PC-3 (cell line): Measurements from ENCODE around the gene RRP9. TPM values are rescaled to one million over a fixed set of nuclear protein-coding genes. Genes with fewer than 3 reads are reported as not detected.

Source experiments
- ATAC-seq: fragments of 200-7000 bp; cut with Tn5 transposase; 2 replicates; pipeline ENCODE4 v1.9.1; 2020; ENCODE audit warnings: mild to moderate bottlenecking, moderate library complexity
- BruUV-seq: library from RNA; stranded (reverse); fragments of 400-500 nt; replicated peaks from 2 replicates; lab custom pipeline; 2021; lab: Mats Ljungman, UMichigan
- CTCF ChIA-PET: fragments of 300-600 bp; sonication (Branson Sonifier 250); formaldehyde crosslinking; loops from one replicate; lab custom pipeline; 2022; ENCODE audit warnings: antibody characterized with exemption; lab: Charles Lee
- POLR2A ChIA-PET: fragments of 300-600 bp; sonication (Branson Sonifier 250); formaldehyde crosslinking; loops from one replicate; lab custom pipeline; 2022; ENCODE audit warnings: antibody characterized with exemption; ENCODE audit not compliant: unreplicated experiment; lab: Charles Lee
- DNase-seq: peaks from one replicate; pipeline ENCODE4 v3.0.0-alpha.2; 2015
- H2AFZ ChIP-seq: fragments of 300-600 bp; sonication (generic); 2 replicates; pipeline ENCODE4 v1.6.0; 2016; ENCODE audit warnings: antibody characterized with exemption, low read length
- H3F3A ChIP-seq: fragments of 300-600 bp; sonication (generic); one replicate; pipeline ENCODE4 v1.6.0; 2017; ENCODE audit warnings: antibody characterized with exemption, low read length, control low read depth, mild to moderate bottlenecking; ENCODE audit not compliant: unreplicated experiment
- H3K27ac ChIP-seq: fragments of 300-600 bp; sonication (generic); 2 replicates; pipeline ENCODE4 v1.5.1; 2016; ENCODE audit warnings: mild to moderate bottlenecking, low read length
- H3K27me3 ChIP-seq: fragments of 300-600 bp; sonication (generic); 2 replicates; pipeline ENCODE4 v1.6.1; 2016; ENCODE audit warnings: low read length, mixed read lengths
- H3K36me3 ChIP-seq: fragments of 300-600 bp; sonication (generic); 2 replicates; pipeline ENCODE4 v1.6.1; 2016; ENCODE audit warnings: low read depth, mixed run types, low read length, mixed read lengths
- H3K4me1 ChIP-seq: fragments of 300-600 bp; sonication (generic); 2 replicates; pipeline ENCODE4 v1.5.1; 2016; ENCODE audit warnings: low read length; ENCODE audit not compliant: insufficient read depth
- H3K4me2 ChIP-seq: fragments of 300-600 bp; sonication (generic); 2 replicates; pipeline ENCODE4 v1.6.0; 2016; ENCODE audit warnings: low read length
- H3K4me3 ChIP-seq: fragments of 300-600 bp; sonication (generic); 2 replicates; pipeline ENCODE4 v1.5.1; 2016; ENCODE audit warnings: mild to moderate bottlenecking, low read length, mixed read lengths
- H3K79me2 ChIP-seq: fragments of 300-600 bp; sonication (generic); 2 replicates; pipeline ENCODE4 v1.6.1; 2017; ENCODE audit warnings: low read length, mixed read lengths
- H3K9ac ChIP-seq: fragments of 300-600 bp; sonication (generic); 2 replicates; pipeline ENCODE4 v1.6.0; 2016; ENCODE audit warnings: mild to moderate bottlenecking, low read length
- H3K9me2 ChIP-seq: fragments of 300-600 bp; sonication (generic); replicated peaks from 2 replicates; pipeline ENCODE4 v1.6.1; 2016; ENCODE audit warnings: mixed run types, low read length, mixed read lengths
- H3K9me3 ChIP-seq: fragments of 300-600 bp; sonication (generic); 2 replicates; pipeline ENCODE4 v1.6.1; 2016; ENCODE audit warnings: low read length, mixed read lengths
- H4K20me1 ChIP-seq: fragments of 300-600 bp; sonication (generic); 2 replicates; pipeline ENCODE4 v1.6.1; 2016; ENCODE audit warnings: low read length, mixed read lengths
- EZH2 ChIP-seq: fragments of 300-600 bp; sonication (generic); IDR thresholded peaks from one replicate; pipeline ENCODE4 v1.6.1; 2017; ENCODE audit warnings: antibody characterized with exemption, mild to moderate bottlenecking, low read length; ENCODE audit not compliant: unreplicated experiment
- EZH2phosphoT487 ChIP-seq: fragments of 300-600 bp; sonication (generic); IDR thresholded peaks from 2 replicates; pipeline ENCODE4 v1.6.1; 2018; ENCODE audit warnings: mild to moderate bottlenecking, antibody characterized with exemption, low read length, borderline replicate concordance
- intact Hi-C: fragments of 100-400 bp; cut with micrococcal nuclease; formaldehyde crosslinking; loops from 2 replicates; pipeline ENCODE4 v1.9.0; 2023
- total RNA-seq: library from RNA; depleted of rRNA; stranded (reverse); fragments of >200 nt; gene quantifications from 2 replicates; pipeline ENCODE4 v1.2.3, GENCODE V29; 2014
- TF ChIP-seq, protein P1 (sequence below): fragments of 300-600 bp; sonication (generic); conservative IDR thresholded peaks from 2 replicates; pipeline ENCODE4 v1.5.1; 2017; ENCODE audit warnings: antibody characterized with exemption, low read depth, mild to moderate bottlenecking, low read length

The RRP9 gene
- total RNA-seq, 1 experiment from 2014 or later = 95.0 TPM

DNA sequence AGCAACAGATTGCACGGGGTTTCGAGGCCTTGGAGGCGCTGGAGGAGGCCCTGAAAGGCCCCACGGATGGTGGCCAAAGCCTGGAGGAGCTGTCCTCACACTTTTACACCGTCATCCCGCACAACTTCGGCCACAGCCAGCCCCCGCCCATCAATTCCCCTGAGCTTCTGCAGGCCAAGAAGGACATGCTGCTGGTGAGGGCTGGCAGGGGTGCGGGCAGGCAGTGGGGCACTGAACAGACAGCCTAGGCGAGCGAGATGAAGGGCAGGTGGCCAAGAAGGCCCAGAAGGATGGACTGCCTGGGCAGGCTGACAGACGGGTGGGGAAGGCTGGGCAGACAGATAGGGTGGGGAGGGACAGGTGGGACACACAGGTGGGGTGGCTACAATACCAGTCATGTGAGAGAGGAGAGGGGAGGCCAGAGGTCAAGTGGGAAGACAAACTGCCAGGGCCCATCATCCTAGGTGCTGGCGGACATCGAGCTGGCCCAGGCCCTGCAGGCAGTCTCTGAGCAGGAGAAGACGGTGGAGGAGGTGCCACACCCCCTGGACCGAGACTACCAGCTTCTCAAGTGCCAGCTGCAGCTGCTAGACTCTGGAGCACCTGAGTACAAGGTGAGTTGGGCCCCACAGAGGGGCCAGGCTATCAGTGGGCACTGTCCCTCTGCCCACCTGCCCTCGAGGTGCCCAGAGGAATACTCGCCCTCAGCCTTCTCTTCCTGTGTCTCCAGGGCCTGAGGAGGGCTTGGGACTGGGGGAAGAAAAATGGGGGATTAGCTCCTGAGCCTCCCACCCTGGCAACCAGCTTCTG, 3.5 kb upstream of the RRP9 start:
- H3K9me2 ChIP-seq = no peaks in the 10 kb centered on the region
- CTCF ChIA-PET = interaction anchor here (0.5 kb wide), 1 partner anchor 24 kb away, joined by 4 read pairs; no protein-coding TSS in a partner anchor
- DNase-seq = no peak
- peaks cover 14% of the 10 kb centered on the region for H3K79me2 ChIP-seq
- no peak overlapping the region for H3K4me3 ChIP-seq
- no peaks in the 10 kb centered on the region for H3K9me3 ChIP-seq
- BruUV-seq = no TSS peak
- TF ChIP-seq EZH2phosphoT487 = no peak
- TF ChIP-seq, protein P1, sequence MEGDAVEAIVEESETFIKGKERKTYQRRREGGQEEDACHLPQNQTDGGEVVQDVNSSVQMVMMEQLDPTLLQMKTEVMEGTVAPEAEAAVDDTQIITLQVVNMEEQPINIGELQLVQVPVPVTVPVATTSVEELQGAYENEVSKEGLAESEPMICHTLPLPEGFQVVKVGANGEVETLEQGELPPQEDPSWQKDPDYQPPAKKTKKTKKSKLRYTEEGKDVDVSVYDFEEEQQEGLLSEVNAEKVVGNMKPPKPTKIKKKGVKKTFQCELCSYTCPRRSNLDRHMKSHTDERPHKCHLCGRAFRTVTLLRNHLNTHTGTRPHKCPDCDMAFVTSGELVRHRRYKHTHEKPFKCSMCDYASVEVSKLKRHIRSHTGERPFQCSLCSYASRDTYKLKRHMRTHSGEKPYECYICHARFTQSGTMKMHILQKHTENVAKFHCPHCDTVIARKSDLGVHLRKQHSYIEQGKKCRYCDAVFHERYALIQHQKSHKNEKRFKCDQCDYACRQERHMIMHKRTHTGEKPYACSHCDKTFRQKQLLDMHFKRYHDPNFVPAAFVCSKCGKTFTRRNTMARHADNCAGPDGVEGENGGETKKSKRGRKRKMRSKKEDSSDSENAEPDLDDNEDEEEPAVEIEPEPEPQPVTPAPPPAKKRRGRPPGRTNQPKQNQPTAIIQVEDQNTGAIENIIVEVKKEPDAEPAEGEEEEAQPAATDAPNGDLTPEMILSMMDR = no peak
- TF ChIP-seq EZH2 = no peak
- H3K4me2 ChIP-seq = no peak overlapping the region
- peaks cover 19% of the 10 kb centered on the region for H3K4me1 ChIP-seq
- POLR2A ChIA-PET = no interaction called here
- H3F3A ChIP-seq = no peaks in the 10 kb centered on the region
- no peak overlapping the region for H3K27ac ChIP-seq
- H3K9ac ChIP-seq = no peak overlapping the region
- H2AFZ ChIP-seq = no peak overlapping the region
- no peaks in the 10 kb centered on the region for H3K27me3 ChIP-seq
- no peak for ATAC-seq
- H3K36me3 ChIP-seq = no peaks in the 10 kb centered on the region
- intact Hi-C loops = no loop called here
- H4K20me1 ChIP-seq = peaks cover 8% of the 10 kb centered on the region; the same call in 1 of the 2 replicates

DNA sequence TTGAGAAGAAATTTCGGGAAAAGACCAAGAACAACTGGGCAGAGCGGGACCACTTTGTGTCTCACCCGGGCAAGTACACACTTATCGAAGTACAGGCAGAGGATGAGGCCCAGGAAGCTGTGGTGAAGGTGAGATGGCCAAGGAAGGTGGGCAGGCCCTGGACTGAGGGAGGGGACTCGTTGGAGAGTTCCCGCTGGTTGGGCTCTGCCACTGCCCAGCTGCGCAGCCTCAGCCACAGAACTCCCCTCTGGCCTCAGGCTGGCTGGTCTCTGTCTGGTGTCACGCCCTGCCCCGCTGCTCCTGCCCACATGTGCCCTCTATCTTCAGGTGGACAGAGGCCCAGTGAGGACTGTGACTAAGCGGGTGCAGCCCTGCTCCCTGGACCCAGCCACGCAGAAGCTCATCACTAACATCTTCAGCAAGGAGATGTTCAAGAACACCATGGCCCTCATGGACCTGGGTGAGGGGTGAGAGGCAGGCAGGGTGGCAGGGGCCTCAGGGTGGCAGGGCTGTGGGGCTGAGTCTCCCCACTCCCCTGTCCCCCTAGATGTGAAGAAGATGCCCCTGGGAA, 2.8 kb upstream of the RRP9 start:
- Histone ChIP-seq H3K9ac (no peak overlapping the region), H3K9me2 (no peaks in the 10 kb centered on the region), H3K27me3 (no peaks in the 10 kb centered on the region), H3K9me3 (no peaks in the 10 kb centered on the region), H3F3A (no peaks in the 10 kb centered on the region), H3K4me3 (no peak overlapping the region), H3K79me2 (peaks cover 21% of the 10 kb centered on the region), H3K4me2 (no peak overlapping the region), H3K36me3 (peaks cover 3% of the 10 kb centered on the region; the same call in 1 of the 2 replicates), H2AFZ (no peak overlapping the region), H3K4me1 (peaks cover 26% of the 10 kb centered on the region), H4K20me1 (peaks cover 15% of the 10 kb centered on the region; the same call in 1 of the 2 replicates), H3K27ac (no peak overlapping the region)
- intact Hi-C loops = loop anchor here (5.0 kb wide), 1 partner anchor 272 kb away; the partner anchor contains the start of gene TEX264
- BruUV-seq = no TSS peak
- DNase-seq (no peak), ATAC-seq (no peak)
- ChIA-PET POLR2A (no interaction called here), CTCF (no interaction called here)
- TF ChIP-seq EZH2phosphoT487 (no peak), EZH2 (no peak)
- TF ChIP-seq, protein P1 = no peak
